HepG2 (cell line): ENCODE results near the gene CBLC. TPM values are rescaled to one million over a fixed set of nuclear protein-coding genes. Genes with fewer than 3 reads are reported as not detected.

Experiments used
- ATF7-NPFF ChIP-seq: sonication (generic); formaldehyde crosslinking; IDR thresholded peaks from 2 replicates; pipeline ENCODE4 v1.8.1; 2023; ENCODE audit warnings: mild to moderate bottlenecking, low read depth, missing genetic modification reagents, moderate library complexity
- BCL6 ChIP-seq: IDR thresholded peaks from 2 replicates; pipeline ENCODE4 v1.6.1; 2016; ENCODE audit warnings: missing genetic modification reagents, missing compliant biosample characterization
- CHD4 ChIP-seq: fragments of 200-600 bp; sonication (generic); IDR thresholded peaks from 2 replicates; pipeline ENCODE4 v1.7.0; 2017; ENCODE audit warnings: mild to moderate bottlenecking, low read length, borderline replicate concordance
- MTF1 ChIP-seq: sonication (generic); formaldehyde crosslinking; IDR thresholded peaks from 2 replicates; pipeline ENCODE4 v1.5.0; 2020; ENCODE audit warnings: missing genetic modification reagents
- RFX5 ChIP-seq: IDR thresholded peaks from 2 replicates; pipeline ENCODE4 v1.6.1; 2011; ENCODE audit warnings: low read depth, low read length, improper control_type of control experiment
- SAP130 ChIP-seq: IDR thresholded peaks from 2 replicates; pipeline ENCODE4 v1.6.1; 2016; ENCODE audit warnings: low read depth
- ZKSCAN5 ChIP-seq: sonication (generic); formaldehyde crosslinking; IDR thresholded peaks from 2 replicates; pipeline ENCODE4 v1.5.1; 2020; ENCODE audit warnings: mild to moderate bottlenecking, missing genetic modification reagents
- ZNF292 ChIP-seq: sonication (generic); formaldehyde crosslinking; IDR thresholded peaks from 2 replicates; pipeline ENCODE4 v1.8.1; 2022; ENCODE audit warnings: mild to moderate bottlenecking, low read depth, missing genetic modification reagents, borderline replicate concordance
- ZNF44 ChIP-seq: sonication (generic); formaldehyde crosslinking; IDR thresholded peaks from 2 replicates; pipeline ENCODE4 v1.5.1; 2020; ENCODE audit warnings: mild to moderate bottlenecking, missing genetic modification reagents
- ZNF563 ChIP-seq: sonication (generic); formaldehyde crosslinking; IDR thresholded peaks from 2 replicates; pipeline ENCODE4 v1.8.0; 2022; ENCODE audit warnings: mild to moderate bottlenecking, moderate library complexity, missing genetic modification reagents
- polyA plus RNA-seq, 8 experiments: library from polyadenylated mRNA; depleted of rRNA in 3 of 8; stranded (reverse) in 7 of 8; unstranded in 1 of 8; fragments of >200 nt; fragmentation: Illumina TruSeq in 4 of 8; extraction: Trizol in 4 of 8; gene quantifications; 2 replicates each; pipeline versions ENCODE4 v1.2.1 to v1.2.3, GENCODE V29; 2011 to 2016; ENCODE audit warnings: low read depth in 4 of 8, missing spikeins in 1 of 8, mixed read lengths in 1 of 8; ENCODE audit not compliant: insufficient read depth in 1 of 8
- total RNA-seq, 5 experiments: library from RNA; depleted of rRNA; stranded (reverse); fragments of >200 nt; fragmentation: Illumina TruSeq; extraction: Trizol; gene quantifications; 2 replicates each; pipeline ENCODE4 v1.2.3, GENCODE V29; 2016; ENCODE audit warnings: low read depth in 1 of 5
- TF ChIP-seq, protein P1 (sequence below): IDR thresholded peaks from 2 replicates; pipeline ENCODE4 v1.6.1; 2016; ENCODE audit warnings: low read depth, borderline replicate concordance
- TF ChIP-seq, protein P2 (sequence below): IDR thresholded peaks from 2 replicates; pipeline ENCODE4 v1.6.1; 2016; ENCODE audit warnings: mild to moderate bottlenecking
- TF ChIP-seq, protein P3 (sequence below): sonication (generic); formaldehyde crosslinking; IDR thresholded peaks from 2 replicates; pipeline ENCODE4 v1.5.1; 2020; ENCODE audit warnings: missing genetic modification reagents, mild to moderate bottlenecking, borderline replicate concordance
- TF ChIP-seq, protein P4 (sequence below): sonication (generic); formaldehyde crosslinking; IDR thresholded peaks from 2 replicates; pipeline ENCODE4 v1.4.0; 2020; ENCODE audit warnings: missing genetic modification reagents, borderline replicate concordance
- TF ChIP-seq, protein P5 (sequence below): IDR thresholded peaks from 2 replicates; pipeline ENCODE4 v1.6.1; 2016; ENCODE audit warnings: low read depth, missing genetic modification reagents, missing compliant biosample characterization

The CBLC gene
- total and polyA plus RNA-seq, 2 of the 13 experiments (the other 11 are each of a cell fraction or from before 2014, with no cell fraction given): 1.8 to 2.6 TPM

DNA sequence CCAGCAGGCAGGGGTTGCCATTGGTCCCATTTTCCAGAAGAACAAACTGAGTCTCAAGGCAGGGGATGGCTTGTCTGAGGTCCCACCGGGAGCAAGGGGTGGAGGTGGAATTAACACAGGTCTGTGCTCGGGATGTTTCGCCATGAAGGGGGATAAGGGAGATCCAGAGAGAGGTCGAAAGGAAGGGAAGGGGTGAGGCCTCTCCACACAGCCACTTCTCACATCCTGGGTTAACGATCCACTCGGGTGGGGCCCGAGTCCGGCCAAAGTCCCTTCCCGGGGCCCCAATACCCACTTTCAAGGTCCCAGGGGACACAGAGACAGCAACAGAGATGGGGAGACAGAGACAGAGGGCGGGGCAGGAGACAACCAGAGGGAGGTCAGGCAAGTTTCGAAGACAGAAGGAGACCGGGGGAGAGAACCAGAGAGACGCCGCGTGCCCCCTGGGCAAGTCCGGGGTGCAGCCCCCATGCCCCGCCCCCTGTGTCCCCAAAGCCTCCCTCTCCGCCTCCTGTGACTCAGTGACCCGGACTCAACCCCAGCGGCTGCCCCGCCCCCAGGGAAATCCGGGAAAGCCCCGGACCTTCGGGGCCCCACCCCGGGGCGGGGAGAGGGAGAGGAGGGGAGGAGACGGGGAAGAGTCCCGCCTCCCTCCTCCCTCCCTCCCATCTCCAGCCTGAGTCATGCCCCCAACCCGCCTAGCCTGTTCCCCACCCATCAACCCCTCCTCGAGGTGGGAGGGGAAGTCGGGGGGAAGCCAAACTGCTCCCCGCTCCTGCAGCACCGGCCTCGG, 30.5 kb upstream of the CBLC start (continued):
- peak; percentile 61 for TF ChIP-seq SAP130 (CRISPR knock-in tag)
- TF ChIP-seq BCL6: no peak; the same call in 1 of the 2 replicates
- no peak for TF ChIP-seq ZNF292
- TF ChIP-seq, protein P1, sequence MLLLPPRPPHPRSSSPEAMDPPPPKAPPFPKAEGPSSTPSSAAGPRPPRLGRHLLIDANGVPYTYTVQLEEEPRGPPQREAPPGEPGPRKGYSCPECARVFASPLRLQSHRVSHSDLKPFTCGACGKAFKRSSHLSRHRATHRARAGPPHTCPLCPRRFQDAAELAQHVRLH (CRISPR knock-in tag): peak; percentile 50; the same call in 1 of the 2 replicates
- TF ChIP-seq, protein P2, sequence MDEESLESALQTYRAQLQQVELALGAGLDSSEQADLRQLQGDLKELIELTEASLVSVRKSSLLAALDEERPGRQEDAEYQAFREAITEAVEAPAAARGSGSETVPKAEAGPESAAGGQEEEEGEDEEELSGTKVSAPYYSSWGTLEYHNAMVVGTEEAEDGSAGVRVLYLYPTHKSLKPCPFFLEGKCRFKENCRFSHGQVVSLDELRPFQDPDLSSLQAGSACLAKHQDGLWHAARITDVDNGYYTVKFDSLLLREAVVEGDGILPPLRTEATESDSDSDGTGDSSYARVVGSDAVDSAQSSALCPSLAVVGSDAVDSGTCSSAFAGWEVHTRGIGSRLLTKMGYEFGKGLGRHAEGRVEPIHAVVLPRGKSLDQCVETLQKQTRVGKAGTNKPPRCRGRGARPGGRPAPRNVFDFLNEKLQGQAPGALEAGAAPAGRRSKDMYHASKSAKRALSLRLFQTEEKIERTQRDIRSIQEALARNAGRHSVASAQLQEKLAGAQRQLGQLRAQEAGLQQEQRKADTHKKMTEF (CRISPR knock-in tag): peak; percentile 77; the same call in 1 of the 2 replicates
- TF ChIP-seq, protein P3, sequence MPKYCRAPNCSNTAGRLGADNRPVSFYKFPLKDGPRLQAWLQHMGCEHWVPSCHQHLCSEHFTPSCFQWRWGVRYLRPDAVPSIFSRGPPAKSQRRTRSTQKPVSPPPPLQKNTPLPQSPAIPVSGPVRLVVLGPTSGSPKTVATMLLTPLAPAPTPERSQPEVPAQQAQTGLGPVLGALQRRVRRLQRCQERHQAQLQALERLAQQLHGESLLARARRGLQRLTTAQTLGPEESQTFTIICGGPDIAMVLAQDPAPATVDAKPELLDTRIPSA (CRISPR knock-in tag): no peak
- no peak for TF ChIP-seq ZKSCAN5 (CRISPR knock-in tag)
- no peak for TF ChIP-seq ZNF44 (CRISPR knock-in tag)
- no peak for TF ChIP-seq RFX5
- TF ChIP-seq ATF7-NPFF (CRISPR knock-in tag): no peak
- TF ChIP-seq CHD4: peak; percentile 98; the same call in 1 of the 2 replicates
- 0 out of 2 replicates have a peak, but pooled peaks have one; percentile 35 for TF ChIP-seq ZNF563 (CRISPR knock-in tag)
- no peak for TF ChIP-seq MTF1 (CRISPR knock-in tag)
- TF ChIP-seq, protein P4, sequence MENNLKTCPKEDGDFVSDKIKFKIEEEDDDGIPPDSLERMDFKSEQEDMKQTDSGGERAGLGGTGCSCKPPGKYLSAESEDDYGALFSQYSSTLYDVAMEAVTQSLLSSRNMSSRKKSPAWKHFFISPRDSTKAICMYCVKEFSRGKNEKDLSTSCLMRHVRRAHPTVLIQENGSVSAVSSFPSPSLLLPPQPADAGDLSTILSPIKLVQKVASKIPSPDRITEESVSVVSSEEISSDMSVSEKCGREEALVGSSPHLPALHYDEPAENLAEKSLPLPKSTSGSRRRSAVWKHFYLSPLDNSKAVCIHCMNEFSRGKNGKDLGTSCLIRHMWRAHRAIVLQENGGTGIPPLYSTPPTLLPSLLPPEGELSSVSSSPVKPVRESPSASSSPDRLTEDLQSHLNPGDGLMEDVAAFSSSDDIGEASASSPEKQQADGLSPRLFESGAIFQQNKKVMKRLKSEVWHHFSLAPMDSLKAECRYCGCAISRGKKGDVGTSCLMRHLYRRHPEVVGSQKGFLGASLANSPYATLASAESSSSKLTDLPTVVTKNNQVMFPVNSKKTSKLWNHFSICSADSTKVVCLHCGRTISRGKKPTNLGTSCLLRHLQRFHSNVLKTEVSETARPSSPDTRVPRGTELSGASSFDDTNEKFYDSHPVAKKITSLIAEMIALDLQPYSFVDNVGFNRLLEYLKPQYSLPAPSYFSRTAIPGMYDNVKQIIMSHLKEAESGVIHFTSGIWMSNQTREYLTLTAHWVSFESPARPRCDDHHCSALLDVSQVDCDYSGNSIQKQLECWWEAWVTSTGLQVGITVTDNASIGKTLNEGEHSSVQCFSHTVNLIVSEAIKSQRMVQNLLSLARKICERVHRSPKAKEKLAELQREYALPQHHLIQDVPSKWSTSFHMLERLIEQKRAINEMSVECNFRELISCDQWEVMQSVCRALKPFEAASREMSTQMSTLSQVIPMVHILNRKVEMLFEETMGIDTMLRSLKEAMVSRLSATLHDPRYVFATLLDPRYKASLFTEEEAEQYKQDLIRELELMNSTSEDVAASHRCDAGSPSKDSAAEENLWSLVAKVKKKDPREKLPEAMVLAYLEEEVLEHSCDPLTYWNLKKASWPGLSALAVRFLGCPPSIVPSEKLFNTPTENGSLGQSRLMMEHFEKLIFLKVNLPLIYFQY (CRISPR knock-in tag): no peak
- TF ChIP-seq, protein P5, sequence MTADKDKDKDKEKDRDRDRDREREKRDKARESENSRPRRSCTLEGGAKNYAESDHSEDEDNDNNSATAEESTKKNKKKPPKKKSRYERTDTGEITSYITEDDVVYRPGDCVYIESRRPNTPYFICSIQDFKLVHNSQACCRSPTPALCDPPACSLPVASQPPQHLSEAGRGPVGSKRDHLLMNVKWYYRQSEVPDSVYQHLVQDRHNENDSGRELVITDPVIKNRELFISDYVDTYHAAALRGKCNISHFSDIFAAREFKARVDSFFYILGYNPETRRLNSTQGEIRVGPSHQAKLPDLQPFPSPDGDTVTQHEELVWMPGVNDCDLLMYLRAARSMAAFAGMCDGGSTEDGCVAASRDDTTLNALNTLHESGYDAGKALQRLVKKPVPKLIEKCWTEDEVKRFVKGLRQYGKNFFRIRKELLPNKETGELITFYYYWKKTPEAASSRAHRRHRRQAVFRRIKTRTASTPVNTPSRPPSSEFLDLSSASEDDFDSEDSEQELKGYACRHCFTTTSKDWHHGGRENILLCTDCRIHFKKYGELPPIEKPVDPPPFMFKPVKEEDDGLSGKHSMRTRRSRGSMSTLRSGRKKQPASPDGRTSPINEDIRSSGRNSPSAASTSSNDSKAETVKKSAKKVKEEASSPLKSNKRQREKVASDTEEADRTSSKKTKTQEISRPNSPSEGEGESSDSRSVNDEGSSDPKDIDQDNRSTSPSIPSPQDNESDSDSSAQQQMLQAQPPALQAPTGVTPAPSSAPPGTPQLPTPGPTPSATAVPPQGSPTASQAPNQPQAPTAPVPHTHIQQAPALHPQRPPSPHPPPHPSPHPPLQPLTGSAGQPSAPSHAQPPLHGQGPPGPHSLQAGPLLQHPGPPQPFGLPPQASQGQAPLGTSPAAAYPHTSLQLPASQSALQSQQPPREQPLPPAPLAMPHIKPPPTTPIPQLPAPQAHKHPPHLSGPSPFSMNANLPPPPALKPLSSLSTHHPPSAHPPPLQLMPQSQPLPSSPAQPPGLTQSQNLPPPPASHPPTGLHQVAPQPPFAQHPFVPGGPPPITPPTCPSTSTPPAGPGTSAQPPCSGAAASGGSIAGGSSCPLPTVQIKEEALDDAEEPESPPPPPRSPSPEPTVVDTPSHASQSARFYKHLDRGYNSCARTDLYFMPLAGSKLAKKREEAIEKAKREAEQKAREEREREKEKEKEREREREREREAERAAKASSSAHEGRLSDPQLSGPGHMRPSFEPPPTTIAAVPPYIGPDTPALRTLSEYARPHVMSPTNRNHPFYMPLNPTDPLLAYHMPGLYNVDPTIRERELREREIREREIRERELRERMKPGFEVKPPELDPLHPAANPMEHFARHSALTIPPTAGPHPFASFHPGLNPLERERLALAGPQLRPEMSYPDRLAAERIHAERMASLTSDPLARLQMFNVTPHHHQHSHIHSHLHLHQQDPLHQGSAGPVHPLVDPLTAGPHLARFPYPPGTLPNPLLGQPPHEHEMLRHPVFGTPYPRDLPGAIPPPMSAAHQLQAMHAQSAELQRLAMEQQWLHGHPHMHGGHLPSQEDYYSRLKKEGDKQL: peak; percentile 33; the same call in 1 of the 2 replicates
